Stomach (tissue), 4 donors: ENCODE measurements around the gene DCC.

Experiments used
- EP300 ChIP-seq: sonication (generic); formaldehyde crosslinking; IDR thresholded peaks from one replicate; pipeline ENCODE4 v1.6.1; 2017; ENCODE audit warnings: antibody characterized with exemption
- POLR2A ChIP-seq, 4 donors: fragments of 450-650 bp; IDR thresholded peaks; one replicate each; pipeline ENCODE4 v1.6.1; 2016; ENCODE audit warnings: antibody characterized with exemption in 4 of 4, control low read depth in 2 of 4, mild to moderate bottlenecking in 1 of 4, moderate library complexity in 1 of 4
- POLR2AphosphoS5 ChIP-seq, 3 donors: sonication (generic); formaldehyde crosslinking; IDR thresholded peaks; one replicate each; pipeline ENCODE4 v1.6.1; 2016; ENCODE audit warnings: antibody characterized with exemption in 3 of 3
- TF ChIP-seq, protein P1 (sequence below), 7 experiments: fragments of 450-650 bp in 4 of 7; fragments of 200-600 bp in 3 of 7; sonication (generic) in 3 of 7; IDR thresholded peaks; one replicate each; pipeline ENCODE4 v1.5.1; 2016 to 2019; ENCODE audit warnings: antibody characterized with exemption in 7 of 7, control low read depth in 2 of 7, mild to moderate bottlenecking in 1 of 7

GRCh38 chr18:53543711-53544110, 1203.7 kb downstream of the DCC start:
- TF ChIP-seq, protein P1, sequence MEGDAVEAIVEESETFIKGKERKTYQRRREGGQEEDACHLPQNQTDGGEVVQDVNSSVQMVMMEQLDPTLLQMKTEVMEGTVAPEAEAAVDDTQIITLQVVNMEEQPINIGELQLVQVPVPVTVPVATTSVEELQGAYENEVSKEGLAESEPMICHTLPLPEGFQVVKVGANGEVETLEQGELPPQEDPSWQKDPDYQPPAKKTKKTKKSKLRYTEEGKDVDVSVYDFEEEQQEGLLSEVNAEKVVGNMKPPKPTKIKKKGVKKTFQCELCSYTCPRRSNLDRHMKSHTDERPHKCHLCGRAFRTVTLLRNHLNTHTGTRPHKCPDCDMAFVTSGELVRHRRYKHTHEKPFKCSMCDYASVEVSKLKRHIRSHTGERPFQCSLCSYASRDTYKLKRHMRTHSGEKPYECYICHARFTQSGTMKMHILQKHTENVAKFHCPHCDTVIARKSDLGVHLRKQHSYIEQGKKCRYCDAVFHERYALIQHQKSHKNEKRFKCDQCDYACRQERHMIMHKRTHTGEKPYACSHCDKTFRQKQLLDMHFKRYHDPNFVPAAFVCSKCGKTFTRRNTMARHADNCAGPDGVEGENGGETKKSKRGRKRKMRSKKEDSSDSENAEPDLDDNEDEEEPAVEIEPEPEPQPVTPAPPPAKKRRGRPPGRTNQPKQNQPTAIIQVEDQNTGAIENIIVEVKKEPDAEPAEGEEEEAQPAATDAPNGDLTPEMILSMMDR (IDR thresholded peaks at IDR 0.05): no peak
- TF ChIP-seq POLR2AphosphoS5 (IDR thresholded peaks at IDR 0.05) (no peak), POLR2A (IDR thresholded peaks at IDR 0.05) (no peak), EP300 (no peak)
